ENCODE data around the gene TSEN54.

TSEN54 gene

DNA sequence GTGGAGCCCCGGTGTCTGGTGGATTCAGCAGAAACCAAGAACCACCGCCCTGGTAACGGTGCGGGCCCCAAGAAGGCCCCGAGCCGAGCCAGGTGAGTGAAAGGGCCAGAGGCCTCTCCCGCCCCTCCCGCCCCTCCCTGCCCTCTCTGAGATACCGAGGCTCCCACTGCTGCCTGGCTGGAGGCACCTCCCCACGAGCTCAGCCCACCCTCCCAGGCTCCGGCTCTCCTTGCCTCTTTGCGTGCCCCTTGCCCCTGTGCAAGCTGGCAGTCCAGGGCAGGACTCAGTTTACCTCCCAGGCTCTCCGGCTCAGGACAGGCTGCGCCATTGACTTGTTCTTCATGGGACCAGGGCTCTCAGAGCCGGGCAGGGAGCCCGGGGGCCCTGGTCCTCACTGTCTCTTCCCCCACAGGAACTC, 57.2 kb downstream of the TSEN54 start:
- H3K27me3 ChIP-seq (ENCODE audit: insufficient read depth, low read length, poor library complexity): no peaks in the 10 kb centered on the region
- no peak for ATAC-seq (ENCODE audit: insufficient read depth, low read depth)

DNA sequence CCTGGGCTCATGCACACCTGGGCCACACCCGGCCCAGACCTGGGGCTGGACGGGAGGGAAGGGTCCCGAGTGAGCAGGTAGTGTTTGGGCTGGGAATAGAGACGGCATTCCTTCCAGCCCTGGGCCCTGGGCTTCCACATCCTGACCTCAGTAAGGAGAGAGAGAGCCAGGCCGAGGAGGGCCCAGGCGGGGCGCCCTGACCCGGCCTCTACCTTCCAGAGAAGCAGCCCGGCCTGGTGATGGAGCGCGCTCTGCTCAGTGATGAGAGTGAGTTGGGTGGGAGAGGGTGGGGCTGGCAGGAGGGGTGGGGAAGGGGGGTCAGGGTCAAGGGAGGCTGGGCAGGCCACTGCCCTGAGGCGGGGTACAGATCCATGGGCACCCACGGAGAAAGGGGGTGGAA, 57.7 kb downstream of the TSEN54 start:
- H3K9me3 ChIP-seq (ENCODE audit: insufficient read depth, low read length, severe bottlenecking): no peaks in the 10 kb centered on the region
- H3K9ac ChIP-seq (ENCODE audit: low read depth, low read length): no peak overlapping the region
- H2AFZ ChIP-seq (ENCODE audit: low read depth, low read length): no peak overlapping the region
- H3K36me3 ChIP-seq (ENCODE audit: insufficient read depth, low read length): no peaks in the 10 kb centered on the region
- H3K4me2 ChIP-seq (ENCODE audit: insufficient read depth, low read length): no peak overlapping the region
- ATAC-seq (ENCODE audit: insufficient read depth, low read depth): no peak
- no peaks in the 10 kb centered on the region for H4K20me1 ChIP-seq (ENCODE audit: insufficient read depth, low read length)
- no peak overlapping the region for H3K4me3 ChIP-seq (ENCODE audit: low read depth in 1 of 2, low read length in 2 of 2)
- no peak for DNase-seq
- H3K27ac ChIP-seq (ENCODE audit: low read length): no peak overlapping the region
- H3K27me3 ChIP-seq (ENCODE audit: insufficient read depth, low read length, poor library complexity): no peaks in the 10 kb centered on the region
- no peak for TF ChIP-seq EZH2 (IDR thresholded peaks at IDR 0.05; ENCODE audit: borderline replicate concordance, low read depth, low read length, severe bottlenecking)
- TF ChIP-seq, protein P1, sequence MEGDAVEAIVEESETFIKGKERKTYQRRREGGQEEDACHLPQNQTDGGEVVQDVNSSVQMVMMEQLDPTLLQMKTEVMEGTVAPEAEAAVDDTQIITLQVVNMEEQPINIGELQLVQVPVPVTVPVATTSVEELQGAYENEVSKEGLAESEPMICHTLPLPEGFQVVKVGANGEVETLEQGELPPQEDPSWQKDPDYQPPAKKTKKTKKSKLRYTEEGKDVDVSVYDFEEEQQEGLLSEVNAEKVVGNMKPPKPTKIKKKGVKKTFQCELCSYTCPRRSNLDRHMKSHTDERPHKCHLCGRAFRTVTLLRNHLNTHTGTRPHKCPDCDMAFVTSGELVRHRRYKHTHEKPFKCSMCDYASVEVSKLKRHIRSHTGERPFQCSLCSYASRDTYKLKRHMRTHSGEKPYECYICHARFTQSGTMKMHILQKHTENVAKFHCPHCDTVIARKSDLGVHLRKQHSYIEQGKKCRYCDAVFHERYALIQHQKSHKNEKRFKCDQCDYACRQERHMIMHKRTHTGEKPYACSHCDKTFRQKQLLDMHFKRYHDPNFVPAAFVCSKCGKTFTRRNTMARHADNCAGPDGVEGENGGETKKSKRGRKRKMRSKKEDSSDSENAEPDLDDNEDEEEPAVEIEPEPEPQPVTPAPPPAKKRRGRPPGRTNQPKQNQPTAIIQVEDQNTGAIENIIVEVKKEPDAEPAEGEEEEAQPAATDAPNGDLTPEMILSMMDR (IDR thresholded peaks at IDR 0.05; ENCODE audit: borderline replicate concordance, extremely low read depth, low read length, poor library complexity, severe bottlenecking): no peak
- H3K4me1 ChIP-seq (ENCODE audit: insufficient read depth, low read length): no peaks in the 10 kb centered on the region
- no peaks in the 10 kb centered on the region for H3K79me2 ChIP-seq (ENCODE audit: insufficient read depth, low read length)

More for the DNA sequence above, 57.2 kb downstream of the TSEN54 start:
- H3K9me3 ChIP-seq (ENCODE audit: insufficient read depth, low read length, severe bottlenecking): no peaks in the 10 kb centered on the region
- no peak overlapping the region for H2AFZ ChIP-seq (ENCODE audit: low read depth, low read length)
- no peak overlapping the region for H3K4me3 ChIP-seq (ENCODE audit: low read depth in 1 of 2, low read length in 2 of 2)
- no peak overlapping the region for H3K9ac ChIP-seq (ENCODE audit: low read depth, low read length)
- DNase-seq: no peak
- H3K79me2 ChIP-seq (ENCODE audit: insufficient read depth, low read length): no peaks in the 10 kb centered on the region
- H3K36me3 ChIP-seq (ENCODE audit: insufficient read depth, low read length): no peaks in the 10 kb centered on the region
- H3K4me2 ChIP-seq (ENCODE audit: insufficient read depth, low read length): no peak overlapping the region
- no peak overlapping the region for H3K27ac ChIP-seq (ENCODE audit: low read length)
- H3K4me1 ChIP-seq (ENCODE audit: insufficient read depth, low read length): no peaks in the 10 kb centered on the region
- H4K20me1 ChIP-seq (ENCODE audit: insufficient read depth, low read length): no peaks in the 10 kb centered on the region
- TF ChIP-seq, protein P1 (IDR thresholded peaks at IDR 0.05; ENCODE audit: borderline replicate concordance, extremely low read depth, low read length, poor library complexity, severe bottlenecking): no peak
- TF ChIP-seq EZH2 (IDR thresholded peaks at IDR 0.05; ENCODE audit: borderline replicate concordance, low read depth, low read length, severe bottlenecking): no peak
